SHP77 treated with DMSO at 0.1 percent for 48 hours (cell line): ENCODE measurements around the gene SH2D3A.
"Not testable (repeated sequence)": the region's sequence is repeated elsewhere in the genome, so short reads cannot be mapped to it uniquely, and the experiment has no call there.

Experiments
- DNase-seq: peaks from one replicate; lab custom pipeline; 2025; lab: John Stamatoyannopoulos, UW

SH2D3A gene

GRCh38 chr19:6767357-6768235 lies at the start of gene SH2D3A:
Gene SH2D3A (minus strand): TSS chr19:6767435. CDS start chr19:6763748, 3,687 bp downstream.
- DNase-seq: no peak

- DNase-seq: no peak
Measured at GRCh38 chr19:6813659-6814058, 46.4 kb upstream of the SH2D3A start.

- DNase-seq: no peak
Measured at GRCh38 chr19:6812612-6813011, 45.4 kb upstream of the SH2D3A start.

- no peak for DNase-seq
Measured at GRCh38 chr19:6811906-6812305, 44.7 kb upstream of the SH2D3A start.

GRCh38 chr19:6811378-6811777 lies 44.1 kb upstream of the SH2D3A start:
- DNase-seq: no peak

GRCh38 chr19:6809262-6809661 lies 42.0 kb upstream of the SH2D3A start:
- no peak for DNase-seq

GRCh38 chr19:6808494-6808893 lies 41.3 kb upstream of the SH2D3A start:
- DNase-seq: no peak

GRCh38 chr19:6807291-6807690 lies 40.1 kb upstream of the SH2D3A start:
- no peak for DNase-seq

- DNase-seq: no peak
Measured at GRCh38 chr19:6806488-6806887, 39.3 kb upstream of the SH2D3A start.

GRCh38 chr19:6803036-6803404 lies 35.8 kb upstream of the SH2D3A start:
- DNase-seq: no peak

GRCh38 chr19:6802336-6803035 lies 35.3 kb upstream of the SH2D3A start:
- no peak for DNase-seq

GRCh38 chr19:6801485-6802086 lies 34.4 kb upstream of the SH2D3A start:
- DNase-seq: no peak

GRCh38 chr19:6800991-6801484 lies 33.8 kb upstream of the SH2D3A start:
- no peak for DNase-seq

- not testable (repeated sequence) for DNase-seq
Measured at GRCh38 chr19:6800160-6800790, 33.0 kb upstream of the SH2D3A start.

GRCh38 chr19:6797646-6798045 lies 30.4 kb upstream of the SH2D3A start:
- DNase-seq: no peak

- DNase-seq: no peak
Measured at GRCh38 chr19:6796278-6796677, 29.0 kb upstream of the SH2D3A start.

GRCh38 chr19:6794686-6795431 lies 27.6 kb upstream of the SH2D3A start:
- no peak for DNase-seq

GRCh38 chr19:6793973-6794372 lies 26.7 kb upstream of the SH2D3A start:
- no peak for DNase-seq

GRCh38 chr19:6793411-6793810 lies 26.2 kb upstream of the SH2D3A start:
- DNase-seq: no peak

GRCh38 chr19:6791237-6791636 lies 24.0 kb upstream of the SH2D3A start:
- DNase-seq: no peak
